Epithelial cell of prostate (primary cell): ENCODE results near the gene FUCA1.
"Not testable (repeated sequence)": the region's sequence is repeated elsewhere in the genome, so short reads cannot be mapped to it uniquely, and the experiment has no call there.

Source experiments
- DNase-seq: peaks from one replicate; pipeline ENCODE4 v3.0.0-alpha.2; 2011; ENCODE audit warnings: low read depth, low spot score
- H3K27ac ChIP-seq: fragments of 450-650 bp; 2 replicates; pipeline ENCODE4 v1.5.1; 2017; ENCODE audit warnings: mild to moderate bottlenecking

Gene FUCA1

DNA sequence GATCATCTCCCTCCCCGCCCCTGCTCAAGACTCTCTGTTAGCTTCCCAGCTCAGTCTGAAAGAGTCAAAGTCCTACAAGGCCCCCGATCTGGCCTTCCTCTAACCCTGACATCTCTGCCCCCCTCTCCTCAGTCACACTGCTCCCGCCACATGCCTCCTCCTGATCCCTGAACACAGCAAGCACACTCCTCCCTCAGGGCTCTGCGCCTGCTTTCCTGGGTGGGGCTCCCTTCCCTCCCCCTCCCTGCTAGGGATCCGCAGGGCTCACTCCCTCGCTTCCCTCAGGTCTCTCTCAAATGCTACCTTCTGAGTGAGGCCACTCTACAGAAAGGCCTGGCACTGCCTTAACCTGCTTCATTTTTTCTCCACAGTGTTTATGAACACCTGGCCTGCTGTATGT is 61.8 kb downstream of the FUCA1 start:
- no peak for DNase-seq
- no peak overlapping the region for H3K27ac ChIP-seq

DNA sequence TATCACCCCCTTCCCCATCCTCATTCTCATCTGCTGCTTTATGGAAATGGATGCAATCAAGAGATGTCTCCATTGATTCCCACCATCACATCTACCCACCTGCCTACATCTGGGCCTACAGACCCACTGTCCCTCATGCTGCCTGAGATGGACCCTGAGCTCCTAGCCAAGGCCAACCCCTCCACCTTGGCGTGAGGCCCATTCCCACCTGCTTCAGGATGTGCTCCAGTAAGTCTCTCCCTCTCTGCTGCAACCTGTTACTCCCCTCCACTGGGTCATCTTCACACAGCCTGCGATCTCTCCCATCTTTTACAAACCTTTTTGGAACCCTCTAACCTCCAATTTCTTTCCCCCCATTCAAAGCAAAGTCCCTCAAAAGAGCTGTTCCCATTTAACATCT is 63.1 kb downstream of the FUCA1 start:
- no peak overlapping the region for H3K27ac ChIP-seq
- no peak for DNase-seq

DNA sequence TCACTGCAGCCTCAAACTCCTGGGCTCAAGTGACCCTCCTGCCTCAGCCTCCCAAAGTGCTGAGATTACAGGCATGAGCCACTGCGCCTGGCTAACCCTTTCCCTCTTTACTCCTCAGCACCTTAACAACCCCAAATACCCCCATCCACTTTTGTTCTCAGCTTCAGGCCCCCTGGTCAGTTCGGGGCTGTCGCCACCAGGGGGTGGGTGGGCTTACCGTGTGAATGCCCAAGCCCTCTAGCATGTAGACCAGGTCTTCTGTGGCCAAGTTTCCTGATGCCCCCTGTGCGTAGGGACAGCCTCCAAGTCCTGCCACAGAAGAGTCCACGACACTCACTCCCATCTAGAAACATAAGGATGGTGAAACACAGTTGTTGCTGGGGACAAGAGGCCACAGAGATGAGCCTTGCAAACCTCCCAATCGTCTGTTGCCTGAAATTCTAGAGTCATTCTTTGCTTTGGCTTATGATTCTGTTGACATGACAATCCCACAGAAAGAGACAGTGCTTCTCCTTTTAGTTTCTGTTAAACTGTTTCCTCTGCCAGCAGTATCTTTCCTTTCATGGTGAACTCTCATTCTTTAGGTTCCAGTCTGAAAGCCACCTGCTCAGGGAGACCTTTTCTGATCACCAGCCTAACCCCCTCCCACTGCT is 63.8 kb downstream of the FUCA1 start:
- no peak for DNase-seq
- H3K27ac ChIP-seq = no peak overlapping the region

DNA sequence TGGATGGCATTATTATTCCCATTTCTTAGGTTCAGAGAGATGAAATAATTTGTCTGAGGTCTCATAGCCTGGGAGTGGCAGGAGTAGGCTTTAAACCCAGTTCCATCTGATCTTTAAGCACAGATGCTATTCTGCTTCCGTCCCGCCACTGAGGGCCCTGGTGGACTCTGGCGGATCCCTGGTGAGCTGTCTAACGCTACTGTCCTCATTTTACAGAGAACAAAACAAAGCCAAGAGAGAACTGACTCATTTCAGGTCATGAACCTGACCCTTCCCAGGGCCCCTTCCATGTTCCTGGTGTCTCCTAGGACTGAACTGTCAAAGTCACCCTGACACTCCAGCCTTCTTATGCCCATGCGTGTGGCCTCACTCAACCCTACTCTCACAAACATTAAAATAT is 64.4 kb downstream of the FUCA1 start:
- no peak for DNase-seq
- no peak overlapping the region for H3K27ac ChIP-seq

DNA sequence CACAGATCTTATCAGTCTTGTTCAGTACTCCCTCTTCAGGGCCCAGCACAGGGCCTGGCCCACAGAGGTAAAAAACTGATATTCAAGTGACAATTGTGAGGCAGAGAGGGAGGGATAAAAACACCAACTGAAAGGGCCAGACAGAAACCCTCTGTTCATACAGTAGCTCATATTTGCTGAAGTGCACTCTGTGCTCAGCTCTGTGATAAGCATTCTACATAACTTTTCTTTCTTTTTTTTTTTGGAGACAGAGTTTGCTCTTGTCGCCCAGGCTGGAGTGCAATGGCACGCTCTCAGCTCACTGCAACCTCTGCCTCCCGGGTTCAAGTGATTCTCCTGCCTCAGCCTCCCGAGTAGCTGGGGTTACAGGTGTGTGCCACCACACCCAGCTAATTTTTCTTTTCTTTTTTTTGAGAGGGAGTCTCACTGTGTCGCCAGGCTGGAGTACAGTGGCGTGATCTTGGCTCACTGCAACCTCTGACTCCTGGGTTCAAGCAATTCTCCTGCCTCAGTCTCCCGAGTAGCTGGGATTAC is 65.2 kb downstream of the FUCA1 start:
- H3K27ac ChIP-seq, DNase-seq: not testable (repeated sequence)

DNA sequence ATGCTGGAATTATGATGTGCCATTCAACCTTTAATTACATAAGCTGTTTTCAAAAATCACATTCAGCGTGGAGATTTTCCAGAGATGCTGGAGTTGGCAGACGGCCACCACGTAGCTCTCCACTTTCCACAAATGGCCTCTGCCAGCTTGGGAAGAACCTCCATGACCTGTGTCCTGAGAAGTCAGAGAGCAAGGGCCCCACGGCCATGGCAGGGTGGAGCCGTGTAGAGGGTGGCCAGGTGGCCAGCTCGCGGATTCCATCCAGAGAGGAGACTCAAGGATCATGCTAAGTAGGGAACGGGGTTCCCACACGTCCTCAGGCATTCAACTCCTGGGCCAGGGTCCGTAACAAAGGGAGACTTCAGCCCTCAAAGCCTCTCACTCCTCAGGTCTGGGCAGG is 66.2 kb downstream of the FUCA1 start:
- H3K27ac ChIP-seq = peak overlapping the region; percentile 99
- no peak for DNase-seq

- peak overlapping the region; percentile 99 for H3K27ac ChIP-seq
- no peak for DNase-seq
Observed at GRCh38 chr1:23801338-23801748, 66.7 kb downstream of the FUCA1 start.

DNA sequence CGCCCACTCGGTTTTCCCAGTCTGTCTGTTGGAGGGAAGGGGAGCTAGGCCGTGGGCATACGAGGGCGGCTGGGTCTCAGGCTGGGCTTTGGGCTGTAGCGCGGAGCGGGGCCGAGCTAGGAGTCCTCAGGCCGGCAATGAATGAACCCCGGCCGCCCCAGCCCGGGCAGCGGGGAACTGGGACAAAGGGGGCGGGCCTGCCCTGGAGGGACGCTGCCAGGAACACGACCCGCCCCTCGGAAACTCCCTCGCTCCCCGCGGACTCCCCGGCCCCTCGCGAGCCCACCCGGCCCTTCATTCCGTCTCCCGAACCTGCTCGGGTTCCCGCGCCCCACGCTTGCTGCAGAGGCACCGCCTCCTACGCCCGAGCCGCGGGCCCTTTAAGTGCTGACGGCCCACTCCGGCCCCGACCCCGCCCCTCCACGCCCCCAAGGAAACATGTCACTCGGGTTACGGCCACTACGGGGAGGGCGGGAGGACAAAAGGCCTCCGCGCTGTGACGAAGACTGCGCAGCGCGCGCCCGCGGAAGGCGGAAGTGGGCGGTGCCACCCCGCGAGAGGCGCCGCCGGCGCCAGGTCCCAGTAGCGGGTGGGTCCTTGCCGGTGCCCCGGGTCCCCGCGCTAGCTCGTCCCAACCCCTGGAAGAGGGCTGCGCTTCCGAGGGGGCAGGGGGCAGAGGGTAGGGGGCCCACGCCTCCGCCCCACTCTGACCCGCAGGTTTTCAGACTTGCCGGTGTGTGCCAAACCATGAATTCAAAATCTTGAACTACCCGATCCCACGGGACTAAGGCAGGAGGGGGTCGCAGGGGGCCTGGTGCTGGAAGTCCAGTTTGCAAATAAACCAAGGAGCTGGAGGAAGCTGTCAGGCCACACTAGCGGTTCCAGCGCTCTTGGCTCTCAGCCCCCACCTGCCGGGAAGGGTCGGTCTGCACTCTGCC is 67.4 kb downstream of the FUCA1 start, which contains the start of gene GALE:
GALE (minus strand) TSS at position 355 of the 938 bp plus-strand sequence. CDS start 1,747 bp downstream, outside the sequence.
- DNase-seq = peak; percentile 79

GRCh38 chr1:23799570-23800399 is 68.3 kb downstream of the FUCA1 start:
- DNase-seq = peak; percentile 69

More for the DNA sequence above, 67.4 kb downstream of the FUCA1 start, which contains the start of gene GALE:
- H3K27ac ChIP-seq = peak within 1 kb of the TSS; percentile 99

GRCh38 chr1:23799255-23799569 is 68.9 kb downstream of the FUCA1 start:
- DNase-seq = no peak
- peak overlapping the region; percentile 99 for H3K27ac ChIP-seq

More at GRCh38 chr1:23799570-23800399, 68.3 kb downstream of the FUCA1 start:
- peak overlapping the region; percentile 99 for H3K27ac ChIP-seq

DNA sequence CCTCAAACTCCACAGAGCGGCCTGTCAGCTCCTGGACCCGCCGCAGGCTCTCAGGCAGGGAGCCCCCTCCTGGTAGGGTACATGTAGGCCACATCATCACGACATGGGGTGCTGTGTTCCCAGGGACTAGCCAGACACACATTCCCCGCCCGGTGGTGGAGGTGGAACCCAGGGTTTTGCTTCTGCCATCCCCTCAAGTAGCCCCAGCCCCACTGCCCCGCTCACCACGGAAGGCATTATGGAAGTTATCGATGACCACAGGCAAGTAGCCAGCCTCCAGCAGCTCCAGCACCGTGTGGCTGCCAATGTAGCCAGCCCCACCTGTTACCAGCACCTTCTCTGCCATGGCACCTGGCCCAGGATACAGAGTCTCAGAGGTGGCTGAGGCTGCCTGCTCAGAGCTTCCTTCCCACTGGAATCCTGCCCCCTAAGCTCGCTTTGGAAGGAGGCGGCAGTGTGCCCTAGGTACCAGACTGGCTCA is 69.4 kb downstream of the FUCA1 start:
- peak overlapping the region; percentile 99 for H3K27ac ChIP-seq
- DNase-seq = no peak

DNA sequence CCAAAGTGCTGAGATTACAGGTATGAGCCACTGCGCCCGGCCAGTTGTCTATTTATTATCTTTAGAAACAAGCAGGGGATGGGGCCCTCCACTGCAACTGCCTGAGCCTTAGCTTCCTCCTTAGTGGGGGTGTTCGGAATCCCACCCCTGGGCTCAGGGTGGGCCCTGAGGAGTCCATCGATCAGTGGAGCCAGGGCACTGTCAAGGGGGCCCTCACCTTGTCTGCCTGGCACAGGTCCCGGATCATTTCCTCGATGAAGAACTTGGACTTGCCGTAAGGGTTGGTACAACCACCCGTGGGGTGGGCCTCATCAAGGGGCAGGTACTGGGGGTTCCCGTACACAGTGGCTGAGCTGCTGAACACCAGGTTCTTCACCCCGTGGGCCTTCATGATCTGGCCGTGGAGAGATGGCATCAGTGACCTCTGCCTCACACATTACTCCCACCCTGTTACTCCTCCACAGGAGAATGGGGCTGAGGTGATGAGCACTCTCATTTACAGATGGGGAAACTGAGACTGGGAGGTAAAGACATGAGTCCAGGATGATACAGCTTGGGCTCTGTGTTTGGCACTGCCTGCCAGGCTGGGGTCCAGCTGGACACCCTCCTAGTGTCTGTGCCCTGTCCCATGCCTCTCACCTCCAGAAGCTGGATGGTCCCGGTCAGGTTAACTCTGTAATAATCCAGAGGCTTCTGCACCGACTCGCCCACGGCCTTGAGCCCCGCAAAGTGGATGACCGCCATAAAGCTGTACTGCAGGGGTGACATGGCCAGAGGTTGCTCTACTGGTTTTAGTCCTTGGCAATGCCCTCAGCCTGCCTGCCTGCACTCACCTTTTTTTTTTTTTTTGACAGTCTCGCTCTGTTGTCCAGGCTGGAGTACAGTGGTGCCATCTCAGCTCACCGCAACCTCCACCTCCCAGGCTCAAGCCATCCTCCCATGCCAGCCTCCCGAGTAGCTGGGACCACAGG is 70.3 kb downstream of the FUCA1 start:
- peak overlapping the region; percentile 99 for H3K27ac ChIP-seq
- no peak for DNase-seq

GRCh38 chr1:23796466-23797271 is 71.4 kb downstream of the FUCA1 start:
- H3K27ac ChIP-seq = peak overlapping the region; percentile 19
- no peak for DNase-seq

DNA sequence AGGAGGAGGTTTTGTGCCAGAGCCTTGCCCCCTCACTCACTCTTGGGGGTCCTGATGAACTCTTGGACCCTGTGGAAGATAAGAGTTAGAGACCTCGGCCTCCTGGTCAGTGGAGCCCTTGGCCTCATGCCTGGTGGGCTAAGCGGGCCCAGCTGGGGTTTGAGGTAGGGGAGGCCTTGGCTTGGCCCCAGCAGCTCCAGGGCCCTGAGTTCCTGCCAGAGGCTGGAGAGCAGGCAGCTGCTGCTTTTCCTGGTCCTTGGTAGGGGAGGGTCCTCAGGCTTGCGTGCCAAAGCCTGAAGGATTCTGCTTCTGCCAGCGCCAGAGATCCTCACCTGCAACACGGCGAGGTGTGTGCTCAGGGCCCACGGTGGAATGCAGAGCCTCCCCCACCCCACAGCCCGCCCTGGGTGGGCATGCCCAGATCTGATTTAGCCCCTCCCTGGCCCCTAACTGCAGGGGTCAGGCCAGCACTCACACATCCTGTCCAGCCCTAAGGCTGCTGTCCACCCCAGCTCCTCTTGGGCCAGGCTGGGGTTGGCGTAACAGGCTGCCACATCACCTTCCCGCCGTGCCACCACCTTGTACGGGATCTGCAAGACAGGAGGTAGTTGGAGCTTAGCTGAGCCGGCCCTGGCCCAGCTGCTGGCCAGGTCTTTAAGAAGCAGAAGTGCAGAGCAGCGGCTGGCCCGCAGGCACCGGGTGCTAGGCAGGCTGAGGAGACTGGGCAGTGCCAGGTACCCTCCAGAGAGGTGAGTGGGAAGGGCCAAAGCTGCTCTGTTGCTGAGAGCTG is 72.2 kb downstream of the FUCA1 start:
- H3K27ac ChIP-seq = peak overlapping the region; percentile 19
- no peak for DNase-seq
